ENCODE measurements around the gene VRK3. TPM values are rescaled to one million over a fixed set of nuclear protein-coding genes. Genes with fewer than 3 reads are reported as not detected.
"Not testable (repeated sequence)": the region's sequence is repeated elsewhere in the genome, so short reads cannot be mapped to it uniquely, and the experiment has no call there.

VRK3 gene
- total and polyA plus RNA-seq, 2 experiments from 2014 or later: 29.9 to 45.9 TPM

GRCh38 chr19:49949742-49950589 lies 75.2 kb downstream of the VRK3 start:
- Histone ChIP-seq H3K27me3 (no peaks in the 10 kb centered on the region), H3K36me3 (no peaks in the 10 kb centered on the region), H3K4me3 (no peak overlapping the region), H3K27ac (no peak overlapping the region), H3K9me3 (ENCODE audit: low read depth) (no peaks in the 10 kb centered on the region), H3K4me1 (ENCODE audit: low read depth) (peaks cover 11% of the 10 kb centered on the region)
- TF ChIP-seq CTCF (IDR thresholded peaks at IDR 0.05; ENCODE audit: low read depth, low read length): no peak
- DNase-seq (ENCODE audit: low read depth in 1 of 2, low spot score in 1 of 2): no peak

GRCh38 chr19:49946415-49946814 lies 78.8 kb downstream of the VRK3 start:
- no peak overlapping the region for H3K27ac ChIP-seq
- no peaks in the 10 kb centered on the region for H3K36me3 ChIP-seq
- H3K9me3 ChIP-seq (ENCODE audit: low read depth): no peaks in the 10 kb centered on the region
- no peak overlapping the region for H3K4me3 ChIP-seq
- H3K27me3 ChIP-seq: no peaks in the 10 kb centered on the region
- no peak for DNase-seq (ENCODE audit: low read depth in 1 of 2, low spot score in 1 of 2)
- no peak for TF ChIP-seq CTCF (IDR thresholded peaks at IDR 0.05; ENCODE audit: low read depth, low read length)
- no peaks in the 10 kb centered on the region for H3K4me1 ChIP-seq (ENCODE audit: low read depth)

GRCh38 chr19:49944567-49944966 lies 80.6 kb downstream of the VRK3 start:
- DNase-seq (ENCODE audit: low read depth in 1 of 2, low spot score in 1 of 2); H3K27me3 ChIP-seq; H3K4me3 ChIP-seq; H3K27ac ChIP-seq; H3K36me3 ChIP-seq; H3K4me1 ChIP-seq (ENCODE audit: low read depth); H3K9me3 ChIP-seq (ENCODE audit: low read depth): not testable (repeated sequence)

GRCh38 chr19:49940482-49940791 lies 84.7 kb downstream of the VRK3 start:
- Histone ChIP-seq H3K4me1 (ENCODE audit: low read depth) (no peaks in the 10 kb centered on the region), H3K27ac (no peak overlapping the region), H3K27me3 (no peaks in the 10 kb centered on the region), H3K36me3 (no peaks in the 10 kb centered on the region), H3K4me3 (no peak overlapping the region), H3K9me3 (ENCODE audit: low read depth) (no peaks in the 10 kb centered on the region)
- DNase-seq (ENCODE audit: low read depth in 1 of 2, low spot score in 1 of 2): no peak
- TF ChIP-seq CTCF (IDR thresholded peaks at IDR 0.05; ENCODE audit: low read depth, low read length): no peak

GRCh38 chr19:49939721-49940481 lies 85.3 kb downstream of the VRK3 start:
- H3K27ac ChIP-seq: no peak overlapping the region
- no peak for TF ChIP-seq CTCF (IDR thresholded peaks at IDR 0.05; ENCODE audit: low read depth, low read length)
- no peak for DNase-seq (ENCODE audit: low read depth in 1 of 2, low spot score in 1 of 2)
- no peak overlapping the region for H3K4me3 ChIP-seq
- H3K9me3 ChIP-seq (ENCODE audit: low read depth): no peaks in the 10 kb centered on the region
- H3K27me3 ChIP-seq: no peaks in the 10 kb centered on the region
- H3K36me3 ChIP-seq: no peaks in the 10 kb centered on the region
- no peaks in the 10 kb centered on the region for H3K4me1 ChIP-seq (ENCODE audit: low read depth)

GRCh38 chr19:49938662-49939061 lies 86.5 kb downstream of the VRK3 start:
- no peaks in the 10 kb centered on the region for H3K36me3 ChIP-seq
- DNase-seq (ENCODE audit: low read depth in 1 of 2, low spot score in 1 of 2): no peak
- H3K4me3 ChIP-seq: no peak overlapping the region
- no peaks in the 10 kb centered on the region for H3K4me1 ChIP-seq (ENCODE audit: low read depth)
- H3K27me3 ChIP-seq: no peaks in the 10 kb centered on the region
- no peaks in the 10 kb centered on the region for H3K9me3 ChIP-seq (ENCODE audit: low read depth)
- no peak overlapping the region for H3K27ac ChIP-seq
- no peak for TF ChIP-seq CTCF (IDR thresholded peaks at IDR 0.05; ENCODE audit: low read depth, low read length)
